Loucy (cell line): ENCODE measurements around the gene PYGB.

Experiments used
- H2AFZ ChIP-seq: fragments of 200-600 bp; sonication (generic); 2 replicates; pipeline ENCODE4 v1.6.0; 2016; ENCODE audit warnings: antibody characterized with exemption, mild to moderate bottlenecking, low read length, moderate library complexity
- H3F3A ChIP-seq: fragments of 200-600 bp; 2 replicates; pipeline ENCODE4 v1.6.0; 2016; ENCODE audit warnings: antibody characterized with exemption, low read depth, mild to moderate bottlenecking
- H3K27me3 ChIP-seq: fragments of 200-600 bp; sonication (generic); 2 replicates; pipeline ENCODE4 v1.6.1; 2014; ENCODE audit warnings: low read length, mild to moderate bottlenecking; ENCODE audit not compliant: insufficient read depth, poor library complexity, severe bottlenecking
- H3K36me3 ChIP-seq: fragments of 200-600 bp; sonication (generic); 2 replicates; pipeline ENCODE4 v1.6.1; 2016; ENCODE audit warnings: low read length; ENCODE audit not compliant: insufficient read depth
- H3K4me1 ChIP-seq: fragments of 200-600 bp; sonication (generic); 2 replicates; pipeline ENCODE4 v1.5.1; 2014; ENCODE audit warnings: low read length, mild to moderate bottlenecking; ENCODE audit not compliant: insufficient read depth, poor library complexity, severe bottlenecking
- H3K4me2 ChIP-seq: fragments of 200-600 bp; sonication (generic); 2 replicates; pipeline ENCODE4 v1.6.0; 2014; ENCODE audit warnings: antibody characterized with exemption, low read length, low read depth, mild to moderate bottlenecking; ENCODE audit not compliant: poor library complexity, severe bottlenecking
- H3K4me3 ChIP-seq: fragments of 200-600 bp; sonication (generic); 2 replicates; pipeline ENCODE4 v1.5.1; 2014; ENCODE audit warnings: low read length, mild to moderate bottlenecking, mixed read lengths; ENCODE audit not compliant: poor library complexity, severe bottlenecking
- H3K79me2 ChIP-seq: fragments of 200-600 bp; sonication (generic); 2 replicates; pipeline ENCODE4 v1.6.1; 2014; ENCODE audit warnings: low read length; ENCODE audit not compliant: insufficient read depth
- H3K9ac ChIP-seq: fragments of 200-600 bp; sonication (generic); 2 replicates; pipeline ENCODE4 v1.6.0; 2014; ENCODE audit warnings: mild to moderate bottlenecking, low read depth, low read length, moderate library complexity; ENCODE audit not compliant: poor library complexity, severe bottlenecking
- H3K9me2 ChIP-seq: fragments of 200-600 bp; sonication (generic); replicated peaks from 2 replicates; pipeline ENCODE4 v1.6.1; 2016; ENCODE audit warnings: low read depth, low read length, mixed read lengths
- H3K9me3 ChIP-seq: fragments of 200-600 bp; sonication (generic); 2 replicates; pipeline ENCODE4 v1.6.1; 2014; ENCODE audit warnings: mild to moderate bottlenecking, antibody characterized with exemption, low read length, low read depth; ENCODE audit not compliant: insufficient read depth
- H4K20me1 ChIP-seq: fragments of 200-600 bp; sonication (generic); 2 replicates; pipeline ENCODE4 v1.6.0; 2014; ENCODE audit warnings: antibody characterized with exemption, low read length, mild to moderate bottlenecking; ENCODE audit not compliant: insufficient read depth, poor library complexity, severe bottlenecking
- EZH2phosphoT487 ChIP-seq: fragments of 200-600 bp; IDR thresholded peaks from 2 replicates; pipeline ENCODE4 v1.6.1; 2018; ENCODE audit warnings: antibody characterized with exemption, mild to moderate bottlenecking, moderate library complexity, borderline replicate concordance
- TF ChIP-seq, protein P1 (sequence below): fragments of 200-600 bp; sonication (generic); conservative IDR thresholded peaks from 2 replicates; pipeline ENCODE4 v1.5.1; 2014; ENCODE audit warnings: mild to moderate bottlenecking, antibody characterized with exemption, low read length

The PYGB gene

DNA sequence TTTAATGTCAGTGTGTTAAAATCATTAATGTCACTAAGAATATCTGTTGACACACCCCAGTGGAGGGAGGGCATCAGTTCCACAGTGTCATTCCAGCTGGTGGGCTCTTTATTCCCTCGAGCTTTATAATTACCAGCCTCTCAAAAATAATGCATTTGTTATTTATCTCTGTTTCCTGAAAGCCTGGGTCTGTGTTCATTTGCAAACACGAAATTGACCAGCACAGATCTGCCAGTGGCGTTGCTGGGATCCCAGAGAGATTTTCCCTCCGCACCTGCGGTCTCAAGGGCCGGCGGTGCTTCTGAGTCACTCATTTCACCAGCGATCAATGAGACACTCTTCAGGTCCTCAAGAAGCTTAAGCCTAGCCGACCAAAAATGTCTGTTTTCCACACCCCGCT is 5.7 kb upstream of the PYGB start:
- Histone ChIP-seq H3K4me1 (peaks cover under 1% of the 10 kb centered on the region), H3K9me2 (no peaks in the 10 kb centered on the region), H4K20me1 (no peaks in the 10 kb centered on the region), H3K4me3 (no peak overlapping the region), H2AFZ (no peak overlapping the region), H3K79me2 (no peaks in the 10 kb centered on the region), H3K4me2 (no peak overlapping the region), H3F3A (no peaks in the 10 kb centered on the region), H3K9me3 (no peaks in the 10 kb centered on the region), H3K36me3 (no peaks in the 10 kb centered on the region), H3K27me3 (no peaks in the 10 kb centered on the region), H3K9ac (no peak overlapping the region)
- TF ChIP-seq, protein P1, sequence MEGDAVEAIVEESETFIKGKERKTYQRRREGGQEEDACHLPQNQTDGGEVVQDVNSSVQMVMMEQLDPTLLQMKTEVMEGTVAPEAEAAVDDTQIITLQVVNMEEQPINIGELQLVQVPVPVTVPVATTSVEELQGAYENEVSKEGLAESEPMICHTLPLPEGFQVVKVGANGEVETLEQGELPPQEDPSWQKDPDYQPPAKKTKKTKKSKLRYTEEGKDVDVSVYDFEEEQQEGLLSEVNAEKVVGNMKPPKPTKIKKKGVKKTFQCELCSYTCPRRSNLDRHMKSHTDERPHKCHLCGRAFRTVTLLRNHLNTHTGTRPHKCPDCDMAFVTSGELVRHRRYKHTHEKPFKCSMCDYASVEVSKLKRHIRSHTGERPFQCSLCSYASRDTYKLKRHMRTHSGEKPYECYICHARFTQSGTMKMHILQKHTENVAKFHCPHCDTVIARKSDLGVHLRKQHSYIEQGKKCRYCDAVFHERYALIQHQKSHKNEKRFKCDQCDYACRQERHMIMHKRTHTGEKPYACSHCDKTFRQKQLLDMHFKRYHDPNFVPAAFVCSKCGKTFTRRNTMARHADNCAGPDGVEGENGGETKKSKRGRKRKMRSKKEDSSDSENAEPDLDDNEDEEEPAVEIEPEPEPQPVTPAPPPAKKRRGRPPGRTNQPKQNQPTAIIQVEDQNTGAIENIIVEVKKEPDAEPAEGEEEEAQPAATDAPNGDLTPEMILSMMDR: no peak

DNA sequence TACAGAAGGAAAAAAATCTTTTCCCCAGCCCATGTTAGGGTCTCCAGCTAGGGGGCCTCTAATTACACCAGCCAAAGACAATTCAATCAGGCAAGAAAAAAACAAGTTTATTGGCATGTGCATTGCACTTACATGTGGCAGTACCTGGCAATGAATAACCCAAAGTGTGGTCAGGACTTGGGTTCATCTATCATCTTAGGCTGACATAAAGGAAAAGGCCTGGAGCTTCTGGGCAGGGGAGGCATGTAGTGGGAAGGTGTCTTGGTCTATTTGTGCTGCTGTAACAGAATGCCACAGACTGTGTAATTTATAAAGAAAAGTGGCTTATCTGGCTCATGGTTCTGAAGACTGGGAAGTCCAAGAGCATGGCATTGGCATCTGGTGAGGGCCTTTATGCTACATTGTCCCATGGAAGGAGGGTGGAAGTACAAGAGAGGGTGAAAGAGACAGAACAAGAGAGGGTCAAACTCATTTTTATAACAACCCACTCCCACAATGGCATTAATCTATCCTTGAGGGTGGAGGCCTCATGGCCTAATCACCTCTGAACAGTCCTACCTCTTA is 4.4 kb upstream of the PYGB start:
- no peak overlapping the region for H3K9ac ChIP-seq
- H3K4me2 ChIP-seq: no peak overlapping the region
- H2AFZ ChIP-seq: no peak overlapping the region
- H3K9me3 ChIP-seq: no peaks in the 10 kb centered on the region
- peaks cover 1% of the 10 kb centered on the region for H3K79me2 ChIP-seq
- H3F3A ChIP-seq: 0 out of 2 replicates have a peak, but pooled peaks cover 2% of the 10 kb centered on the region
- H3K27me3 ChIP-seq: no peaks in the 10 kb centered on the region
- no peaks in the 10 kb centered on the region for H4K20me1 ChIP-seq
- no peaks in the 10 kb centered on the region for H3K9me2 ChIP-seq
- H3K4me1 ChIP-seq: peaks cover 5% of the 10 kb centered on the region
- no peak overlapping the region for H3K4me3 ChIP-seq
- no peaks in the 10 kb centered on the region for H3K36me3 ChIP-seq
- TF ChIP-seq, protein P1: no peak
- TF ChIP-seq EZH2phosphoT487: no peak

DNA sequence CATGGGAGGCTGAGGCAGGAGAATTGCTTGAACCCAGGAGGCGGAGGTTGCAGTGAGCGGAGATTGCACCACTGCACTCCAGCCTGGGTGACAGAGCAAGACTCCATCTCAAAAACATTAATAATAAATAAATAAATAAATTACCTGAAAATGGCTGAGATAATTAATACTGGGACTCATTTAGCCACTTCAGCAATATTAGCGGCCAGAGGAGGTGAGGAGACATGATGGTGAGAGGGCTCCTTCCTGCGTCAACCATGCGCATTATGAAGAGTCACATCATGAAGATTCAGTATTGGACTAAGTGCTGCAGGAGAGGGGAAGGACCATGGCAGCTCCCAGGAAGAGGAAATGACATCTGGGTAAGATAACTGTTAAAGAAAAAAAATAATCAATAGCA is 2.9 kb upstream of the PYGB start:
- peaks cover 17% of the 10 kb centered on the region for H3K4me1 ChIP-seq

More for the DNA sequence above, 2.9 kb upstream of the PYGB start:
- Histone ChIP-seq H3K9me3 (no peaks in the 10 kb centered on the region), H4K20me1 (peaks cover 7% of the 10 kb centered on the region), H3F3A (0 out of 2 replicates have a peak, but pooled peaks cover 2% of the 10 kb centered on the region), H3K36me3 (no peaks in the 10 kb centered on the region), H3K9me2 (no peaks in the 10 kb centered on the region), H2AFZ (no peak overlapping the region), H3K4me3 (no peak overlapping the region), H3K9ac (no peak overlapping the region), H3K79me2 (peaks cover 16% of the 10 kb centered on the region), H3K27me3 (no peaks in the 10 kb centered on the region), H3K4me2 (no peak overlapping the region)
- TF ChIP-seq EZH2phosphoT487: no peak
- TF ChIP-seq, protein P1: no peak
